ENCODE data around the gene PLP2.
A peak's percentile ranks its signal among the peaks of the same experiment; 100 is the strongest.

PLP2 gene

DNA sequence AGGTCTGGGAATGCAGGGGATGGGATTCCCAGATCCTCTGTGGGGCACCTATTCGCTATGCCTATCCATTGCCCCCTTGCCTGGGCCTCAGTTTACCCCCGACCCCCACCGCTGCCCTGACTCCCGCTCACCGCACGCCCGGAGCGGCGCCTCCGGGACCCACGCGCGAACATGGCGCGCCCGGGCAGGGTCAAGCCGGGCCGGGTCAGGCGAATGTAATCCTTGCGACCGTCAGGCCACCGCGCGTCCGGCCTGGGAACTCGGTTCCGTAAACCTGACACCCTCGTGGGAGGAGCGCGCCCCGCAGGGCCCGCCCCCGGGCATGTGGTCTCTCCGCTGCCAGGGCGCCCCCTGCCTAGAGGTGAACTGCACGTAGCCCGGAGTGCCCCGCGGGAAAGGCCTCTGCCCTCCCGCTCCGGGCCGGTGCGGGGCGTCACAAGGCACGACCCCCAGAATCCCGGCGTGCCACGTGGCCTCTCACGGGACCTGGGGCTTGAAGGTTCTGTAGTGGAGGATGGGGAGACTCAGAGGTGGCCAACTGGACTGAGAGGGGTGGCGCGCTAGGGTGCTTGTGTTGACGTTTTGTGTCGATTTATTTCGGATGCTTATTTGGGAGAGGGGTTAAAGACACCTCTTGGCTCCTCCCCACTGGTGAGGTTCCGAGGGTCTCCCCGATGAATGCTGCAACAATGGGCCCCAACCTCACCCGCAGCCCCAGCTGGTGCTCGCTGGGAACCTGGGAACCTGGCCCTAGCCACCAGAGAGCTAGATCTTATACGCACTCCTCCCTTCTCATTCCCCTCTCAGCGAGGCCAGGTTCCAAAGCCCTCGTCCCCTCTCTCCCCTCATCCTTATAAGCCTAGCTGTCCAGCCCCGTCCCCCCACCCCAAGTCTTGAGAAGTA lies 14.7 kb downstream of the PLP2 start, which contains the start of gene PRICKLE3:
Gene PRICKLE3 (minus strand): TSS at position 249 of the 903 bp plus-strand sequence. CDS start 76 bp downstream, at position 173.
- DNase-seq (ENCODE audit: low spot score): peak; percentile 45

DNA sequence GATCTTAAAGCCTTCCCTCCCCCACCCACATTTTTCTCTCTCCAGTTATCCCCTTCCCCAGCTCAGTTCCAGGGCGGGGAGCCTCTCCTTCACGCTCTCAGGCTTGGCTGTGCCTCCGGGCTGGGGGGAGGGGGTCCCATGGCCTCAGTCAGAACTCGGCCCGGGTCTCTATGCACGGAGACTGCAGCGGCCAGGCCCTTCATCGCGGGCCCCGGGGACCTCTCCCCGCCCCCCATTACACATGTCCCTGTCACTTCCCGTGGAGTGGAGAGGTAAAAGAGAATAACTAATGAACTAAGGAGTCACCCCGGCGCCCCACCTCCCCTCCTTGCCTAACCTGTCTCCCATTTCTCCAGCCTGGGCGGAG lies 15.3 kb downstream of the PLP2 start:
- no peak for DNase-seq (ENCODE audit: low spot score)

DNA sequence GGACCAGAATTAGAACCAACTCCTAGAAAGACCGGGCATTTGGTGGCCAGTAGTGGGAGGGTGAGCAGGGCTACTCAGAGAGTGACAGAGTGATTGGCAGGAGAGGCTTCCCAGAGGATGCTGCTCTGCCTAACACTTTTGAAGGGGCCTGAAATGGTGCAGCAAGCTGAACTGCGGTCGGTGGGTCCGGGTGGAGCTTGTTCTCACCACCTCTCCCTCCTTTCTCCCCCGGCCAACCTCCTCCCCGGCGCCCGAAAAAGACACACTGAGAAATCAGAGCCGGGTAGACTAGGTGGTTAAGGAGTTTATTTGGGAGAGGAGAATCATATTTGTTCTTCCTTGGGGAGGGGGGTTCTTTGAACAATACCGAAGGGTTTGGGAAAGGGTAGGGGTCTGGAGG lies 15.8 kb downstream of the PLP2 start:
- no peak for DNase-seq (ENCODE audit: low spot score)

GRCh38 chrX:49188468-49189076 lies 16.9 kb downstream of the PLP2 start:
- DNase-seq (ENCODE audit: low spot score): no peak

GRCh38 chrX:49189606-49190005 lies 17.9 kb downstream of the PLP2 start:
- no peak for DNase-seq (ENCODE audit: low spot score)

GRCh38 chrX:49190821-49191573 lies 19.3 kb downstream of the PLP2 start:
- peak; percentile 93 for DNase-seq (ENCODE audit: low spot score)

GRCh38 chrX:49191574-49192011 lies 19.9 kb downstream of the PLP2 start:
- no peak for DNase-seq (ENCODE audit: low spot score)

- DNase-seq (ENCODE audit: low spot score): peak; percentile 21
Measured at GRCh38 chrX:49192722-49193328, 21.1 kb downstream of the PLP2 start.

DNA sequence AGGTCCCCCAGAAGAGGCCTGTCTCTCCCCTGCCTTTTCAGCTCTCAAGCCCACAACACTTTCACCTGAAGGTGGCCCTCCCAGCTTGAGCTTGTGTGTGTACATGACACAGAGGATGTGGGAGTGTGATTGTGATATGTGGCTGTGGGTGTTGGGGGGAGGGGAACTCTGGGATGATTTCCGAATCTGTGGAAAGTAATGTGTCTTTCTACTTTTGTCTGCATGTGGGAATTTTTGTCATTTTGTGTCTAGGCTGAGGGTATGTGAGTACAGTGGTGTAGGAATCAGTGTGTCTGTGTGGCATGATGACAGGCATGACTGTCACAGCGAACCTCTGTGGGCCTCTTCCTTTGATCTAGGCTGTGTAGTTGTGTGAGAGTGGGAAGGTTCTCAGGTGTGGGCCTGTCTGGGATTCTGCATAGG lies 21.9 kb downstream of the PLP2 start:
- DNase-seq (ENCODE audit: low spot score): no peak

DNA sequence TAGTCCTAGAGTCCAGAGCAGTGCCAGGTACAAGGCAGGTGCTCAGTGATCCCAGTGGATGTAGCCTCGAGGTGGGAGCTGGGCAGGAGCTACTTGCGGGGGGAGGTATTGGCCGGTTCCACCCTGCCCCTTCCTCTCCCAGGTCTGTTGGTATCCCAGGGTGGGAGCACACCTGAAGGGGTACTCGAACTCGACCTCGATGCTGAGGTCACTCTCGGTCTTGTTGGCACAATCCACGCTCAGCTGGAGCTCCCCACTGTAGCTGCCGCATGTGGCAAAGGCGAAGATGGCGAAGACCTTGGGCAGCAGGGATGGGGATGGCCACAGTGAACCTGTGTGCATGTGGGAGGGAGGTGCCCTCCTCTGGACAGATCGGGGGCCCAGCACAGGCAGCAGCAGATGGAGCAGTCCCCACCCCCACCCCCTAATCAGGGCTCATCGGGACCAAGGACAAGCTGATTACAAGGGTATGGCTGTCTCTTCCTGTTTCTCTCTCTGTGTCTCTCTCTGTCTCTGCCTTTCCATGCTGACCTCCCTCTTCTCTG lies 25.9 kb downstream of the PLP2 start:
- DNase-seq (ENCODE audit: low spot score): no peak

DNA sequence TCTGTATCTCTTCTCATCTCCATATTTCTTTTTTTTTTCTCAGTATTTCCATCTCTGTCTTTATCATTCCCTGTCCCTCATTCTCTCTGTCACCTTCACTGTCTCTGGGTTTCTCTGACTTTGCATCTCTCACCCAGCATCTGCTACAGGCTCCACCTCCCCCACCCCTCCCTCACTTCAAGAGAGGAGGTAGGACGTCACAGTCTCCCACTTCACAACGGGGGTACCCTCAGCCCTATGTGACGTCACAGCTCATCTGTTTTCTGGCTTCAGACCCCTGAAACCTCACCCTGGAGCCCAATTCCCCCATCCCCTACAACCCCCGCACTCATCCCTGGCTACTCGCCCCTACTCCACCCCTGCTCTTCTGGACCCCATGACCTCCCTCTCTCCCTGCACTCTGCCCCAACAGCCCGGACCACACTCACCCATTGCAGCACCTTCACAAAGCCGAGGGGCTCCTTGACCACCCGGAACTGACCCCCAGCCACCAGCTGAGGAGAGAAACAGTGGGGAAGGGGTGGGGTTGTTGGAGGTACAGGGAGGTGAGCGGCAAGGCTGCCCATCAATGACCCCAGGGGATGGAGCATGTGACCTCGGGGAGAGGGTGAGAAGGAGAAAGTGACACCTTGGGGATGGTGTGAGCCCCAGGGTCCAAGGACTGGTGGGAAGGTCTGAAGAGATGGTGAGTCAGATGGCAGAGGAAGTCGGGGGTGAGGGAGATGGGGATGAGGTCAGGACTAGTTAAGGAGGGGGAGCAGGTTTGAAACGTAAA lies 27.0 kb downstream of the PLP2 start:
- no peak for DNase-seq (ENCODE audit: low spot score)

DNA sequence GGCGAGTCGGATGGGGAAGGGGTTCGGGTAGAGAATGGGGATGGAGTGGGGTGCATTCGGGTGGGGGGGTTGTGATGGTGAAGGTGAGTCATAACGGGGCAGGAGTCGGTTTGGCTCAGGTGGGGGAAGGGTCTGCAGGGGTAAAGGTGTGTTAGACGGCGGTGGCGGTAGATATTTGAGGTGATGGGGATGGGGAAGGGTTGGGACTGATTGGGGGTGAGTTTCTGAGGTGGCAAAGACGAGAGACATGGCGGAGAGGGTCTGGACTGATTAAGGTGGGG lies 27.6 kb downstream of the PLP2 start:
- no peak for DNase-seq (ENCODE audit: low spot score)

- DNase-seq (ENCODE audit: low spot score): peak; percentile 97
Measured at GRCh38 chrX:49199906-49200771, 28.4 kb downstream of the PLP2 start, which contains the start of gene SYP. TSS of gene SYP (minus strand) at chrX:49200193. CDS start at chrX:49200186, 7 bp downstream.

- DNase-seq (ENCODE audit: low spot score): no peak
Measured at GRCh38 chrX:49202022-49202421, 30.3 kb downstream of the PLP2 start.

- DNase-seq (ENCODE audit: low spot score): no peak
Measured at GRCh38 chrX:49203536-49203935, 31.8 kb downstream of the PLP2 start.

DNA sequence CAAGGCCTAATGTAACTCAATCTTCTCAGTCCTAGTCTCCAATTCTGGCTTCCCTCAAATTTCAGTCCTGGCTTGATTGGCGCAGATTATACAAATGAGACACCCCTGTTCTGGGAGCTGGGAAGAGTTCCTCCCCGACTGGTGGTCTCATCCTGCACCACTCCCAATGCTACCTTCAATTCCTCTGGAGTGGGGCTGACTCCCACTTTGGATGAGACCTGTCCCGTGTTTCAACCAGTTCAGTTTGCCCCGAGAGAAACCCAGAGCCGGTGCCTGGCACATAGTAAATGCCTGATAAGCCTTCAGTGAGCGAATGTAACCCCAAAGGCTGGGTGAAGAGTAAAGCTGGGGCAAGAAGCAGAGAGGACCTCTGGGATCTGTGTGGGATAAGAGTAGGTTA lies 32.3 kb downstream of the PLP2 start:
- no peak for DNase-seq (ENCODE audit: low spot score)

- DNase-seq (ENCODE audit: low spot score): no peak
Measured at GRCh38 chrX:49204709-49205108, 33.0 kb downstream of the PLP2 start.

GRCh38 chrX:49205443-49205842 lies 33.7 kb downstream of the PLP2 start:
- DNase-seq (ENCODE audit: low spot score): no peak

DNA sequence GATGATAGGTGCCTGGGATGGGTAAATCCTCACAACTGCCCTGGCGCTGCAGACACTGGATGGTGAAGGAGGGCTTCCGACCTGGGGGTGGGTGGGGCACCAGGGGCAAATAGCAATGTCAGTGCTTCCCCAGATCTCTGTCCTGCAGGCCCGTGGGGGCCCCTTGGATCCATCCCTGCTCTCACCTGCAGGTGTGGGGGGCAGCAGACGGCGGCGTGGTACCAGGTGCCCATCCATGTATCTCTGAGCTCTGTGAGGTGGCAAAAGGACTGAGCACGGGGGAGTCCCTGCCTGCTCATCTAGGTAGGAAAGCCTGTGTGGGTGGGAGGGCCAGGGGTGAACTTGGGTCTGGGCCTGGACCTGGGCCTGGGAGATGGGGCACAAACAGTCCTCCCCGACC lies 34.8 kb downstream of the PLP2 start:
- no peak for DNase-seq (ENCODE audit: low spot score)

- no peak for DNase-seq (ENCODE audit: low spot score)
Measured at GRCh38 chrX:49208399-49208798, 36.7 kb downstream of the PLP2 start.
